PC-3 (cell line): ENCODE measurements around the gene RABL6.

ENCODE experiments used
- CTCF ChIP-seq: fragments of 300-600 bp; sonication (generic); conservative IDR thresholded peaks from 2 replicates; pipeline ENCODE4 v1.5.1; 2017; ENCODE audit warnings: antibody characterized with exemption, low read depth, mild to moderate bottlenecking, low read length
- EZH2phosphoT487 ChIP-seq: fragments of 300-600 bp; sonication (generic); IDR thresholded peaks from 2 replicates; pipeline ENCODE4 v1.6.1; 2018; ENCODE audit warnings: mild to moderate bottlenecking, antibody characterized with exemption, low read length, borderline replicate concordance

DNA sequence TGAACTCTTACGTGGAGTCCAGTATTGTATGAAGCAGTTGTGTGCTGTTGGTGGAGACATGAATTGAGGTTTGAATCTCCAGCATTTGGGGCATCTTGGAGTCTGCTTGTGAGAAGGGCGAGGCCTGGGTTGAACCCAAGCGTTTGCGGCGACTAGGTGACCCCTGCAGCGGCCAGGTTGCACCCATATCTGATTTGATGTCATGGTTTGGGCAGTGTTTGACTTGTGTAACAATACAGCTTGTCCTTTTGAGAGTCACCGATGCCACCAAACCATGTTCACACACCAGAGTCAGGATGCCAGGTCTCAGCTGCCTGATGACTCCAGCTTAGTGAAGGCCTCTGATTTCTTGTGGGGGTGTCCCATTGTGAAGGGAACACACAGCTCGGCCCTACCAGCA, 80.7 kb downstream of the RABL6 start:
- TF ChIP-seq CTCF (no peak), EZH2phosphoT487 (no peak)
